ENCODE results near the gene PHF14.

DNA sequence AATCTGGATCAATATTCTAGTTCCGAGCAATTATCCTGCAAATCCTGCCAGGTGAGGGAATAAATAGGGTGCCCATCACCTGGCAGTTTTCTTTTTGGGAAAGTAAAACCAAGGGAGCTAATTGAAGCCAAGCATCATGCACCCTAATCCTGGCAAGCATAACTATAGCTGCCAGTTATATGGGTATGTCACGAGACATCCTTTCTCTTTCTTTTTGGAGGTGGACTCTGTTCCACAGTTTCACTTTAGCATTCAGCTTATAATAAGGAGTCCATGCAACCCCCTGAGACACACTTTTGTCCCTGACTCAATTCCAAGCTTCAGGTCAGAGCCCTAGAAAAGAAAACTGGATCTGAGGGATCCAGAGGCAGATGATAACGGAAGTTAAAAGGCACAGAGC, 222.5 kb downstream of the PHF14 start:
- TF ChIP-seq, protein P1, sequence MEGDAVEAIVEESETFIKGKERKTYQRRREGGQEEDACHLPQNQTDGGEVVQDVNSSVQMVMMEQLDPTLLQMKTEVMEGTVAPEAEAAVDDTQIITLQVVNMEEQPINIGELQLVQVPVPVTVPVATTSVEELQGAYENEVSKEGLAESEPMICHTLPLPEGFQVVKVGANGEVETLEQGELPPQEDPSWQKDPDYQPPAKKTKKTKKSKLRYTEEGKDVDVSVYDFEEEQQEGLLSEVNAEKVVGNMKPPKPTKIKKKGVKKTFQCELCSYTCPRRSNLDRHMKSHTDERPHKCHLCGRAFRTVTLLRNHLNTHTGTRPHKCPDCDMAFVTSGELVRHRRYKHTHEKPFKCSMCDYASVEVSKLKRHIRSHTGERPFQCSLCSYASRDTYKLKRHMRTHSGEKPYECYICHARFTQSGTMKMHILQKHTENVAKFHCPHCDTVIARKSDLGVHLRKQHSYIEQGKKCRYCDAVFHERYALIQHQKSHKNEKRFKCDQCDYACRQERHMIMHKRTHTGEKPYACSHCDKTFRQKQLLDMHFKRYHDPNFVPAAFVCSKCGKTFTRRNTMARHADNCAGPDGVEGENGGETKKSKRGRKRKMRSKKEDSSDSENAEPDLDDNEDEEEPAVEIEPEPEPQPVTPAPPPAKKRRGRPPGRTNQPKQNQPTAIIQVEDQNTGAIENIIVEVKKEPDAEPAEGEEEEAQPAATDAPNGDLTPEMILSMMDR (IDR thresholded peaks at IDR 0.05) = no peak
- no peak for TF ChIP-seq EP300 (IDR thresholded peaks at IDR 0.05)
- TF ChIP-seq POLR2A (IDR thresholded peaks at IDR 0.05) = no peak
- no peak for TF ChIP-seq POLR2AphosphoS5 (IDR thresholded peaks at IDR 0.05)
